ENCODE data around the gene CCNL2. TPM values are rescaled to one million over a fixed set of nuclear protein-coding genes. Genes with fewer than 3 reads are reported as not detected.

CCNL2 gene
- total RNA-seq, 4 donors from 2014 or later: 311 to 362 (median 339) TPM

DNA sequence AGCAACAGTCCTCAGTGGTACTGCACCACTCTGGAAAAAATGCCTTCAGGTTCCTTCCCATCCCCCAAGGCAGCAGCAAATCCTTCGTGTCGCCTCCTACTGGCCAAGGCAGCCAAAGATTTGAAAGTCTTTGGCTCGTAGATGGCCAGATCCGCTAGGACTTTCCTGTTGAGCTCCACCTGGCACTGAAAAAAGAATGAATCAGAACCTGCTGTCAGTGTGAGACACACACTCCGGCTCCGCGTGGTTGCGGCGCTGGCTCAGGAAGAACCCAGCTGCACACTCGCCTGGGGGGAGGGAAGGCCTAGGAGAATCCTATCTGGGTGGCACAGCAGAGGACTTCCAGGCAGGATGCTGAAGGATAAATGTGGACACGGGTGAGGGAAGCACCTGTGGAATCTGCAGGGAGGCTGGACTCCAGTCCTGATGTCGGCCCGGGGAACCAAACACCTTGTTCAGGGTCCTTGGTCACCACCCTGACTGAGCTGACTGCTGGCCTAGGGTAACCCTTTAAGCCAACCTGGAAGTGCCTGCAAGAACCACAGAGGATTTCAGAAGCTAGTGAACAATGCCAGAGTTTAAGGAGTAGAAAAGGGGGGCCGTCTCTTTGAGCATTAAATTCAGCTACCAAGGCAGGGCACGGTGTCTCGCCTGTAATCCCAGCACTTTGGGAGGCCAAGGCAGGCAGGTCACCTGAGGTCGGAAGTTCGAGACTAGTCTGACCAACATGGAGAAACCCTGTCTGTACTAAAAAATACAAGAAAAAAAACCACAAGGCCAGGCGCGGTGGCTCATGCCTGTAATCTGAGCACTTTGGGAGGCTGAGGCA, 3.2 kb upstream of the CCNL2 start:
- Histone ChIP-seq H3K27me3 (no peaks in the 10 kb centered on the region), H3K36me3 (peaks cover 0 to 69% (median 9%) of the 10 kb centered on the region in 3 donors), H3K4me1 (peaks cover 4 to 75% (median 33%) of the 10 kb centered on the region in 4 donors), H3K27ac (no peak overlapping the region), H3K4me3 (no peak overlapping the region), H3K9me3 (no peaks in the 10 kb centered on the region)
- DNase-seq (ENCODE audit: low spot score in 2 of 2): no peak
- WGBS, 2 donors: 73 to 76% methylated on average over 20 of the region's 20 CpGs
- TF ChIP-seq EP300 (IDR thresholded peaks at IDR 0.05) (no peak), POLR2A (IDR thresholded peaks at IDR 0.05) (no peak), CTCF (IDR thresholded peaks at IDR 0.05) (no peak)

GRCh38 chr1:1401457-1402010, 2.4 kb upstream of the CCNL2 start:
- peaks cover 4 to 79% (median 32%) of the 10 kb centered on the region in 4 donors for H3K4me1 ChIP-seq
- no peak overlapping the region for H3K27ac ChIP-seq
- no peak for TF ChIP-seq EP300 (IDR thresholded peaks at IDR 0.05)
- TF ChIP-seq CTCF (IDR thresholded peaks at IDR 0.05): no peak
- no peak for TF ChIP-seq POLR2A (IDR thresholded peaks at IDR 0.05)
- no peak overlapping the region for H3K4me3 ChIP-seq
- DNase-seq (ENCODE audit: low spot score in 2 of 2): no peak
- 82 to 87% methylated on average over 7 of the region's 7 CpGs for WGBS, 2 donors
- H3K27me3 ChIP-seq: no peaks in the 10 kb centered on the region
- no peaks in the 10 kb centered on the region for H3K9me3 ChIP-seq
- peaks cover 0 to 77% (median 10%) of the 10 kb centered on the region in 3 donors for H3K36me3 ChIP-seq

DNA sequence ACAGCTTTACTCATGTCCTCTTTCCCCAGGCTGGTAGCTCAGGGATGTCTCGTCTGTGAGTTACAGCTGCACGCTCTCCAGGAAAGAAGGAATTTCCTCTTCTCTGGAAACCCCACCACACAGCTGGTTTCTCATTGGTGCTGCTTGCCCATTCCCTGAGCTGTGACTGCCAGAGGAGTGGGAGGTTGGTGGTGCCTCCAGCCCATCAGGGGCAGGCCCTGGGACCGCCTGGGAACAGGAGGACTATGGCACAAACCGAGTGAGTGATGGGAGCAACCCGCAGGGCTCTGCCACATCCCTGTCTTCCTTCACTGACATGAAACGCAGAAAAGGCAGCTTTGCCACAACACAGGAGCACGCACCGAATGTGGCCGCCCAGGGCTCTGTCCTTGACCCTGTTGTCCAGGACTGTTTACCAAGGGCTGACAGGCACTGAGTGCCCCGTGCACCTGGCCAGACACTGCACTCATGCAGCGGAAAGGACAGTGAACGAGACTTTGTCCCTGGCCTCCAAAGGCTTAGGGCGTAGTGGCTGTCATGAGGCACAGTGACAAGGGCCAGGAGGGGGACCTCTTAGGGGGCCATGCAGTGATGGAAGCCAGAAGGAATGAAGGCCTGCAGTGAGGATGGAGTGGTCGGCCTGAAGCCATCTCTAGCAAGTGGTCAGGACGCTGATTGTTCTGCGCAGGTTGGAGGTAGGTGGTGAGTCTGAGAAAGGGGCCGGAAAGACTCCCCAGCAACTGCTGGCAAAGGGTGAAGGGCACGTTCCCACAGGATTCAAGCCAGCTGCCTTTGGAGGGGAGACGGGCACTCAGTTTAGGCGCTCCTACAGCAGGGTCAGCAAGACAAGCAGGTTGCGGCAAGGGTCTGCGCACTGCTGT, 1.7 kb upstream of the CCNL2 start:
- TF ChIP-seq POLR2A (IDR thresholded peaks at IDR 0.05) (no peak), CTCF (IDR thresholded peaks at IDR 0.05) (no peak), EP300 (IDR thresholded peaks at IDR 0.05) (no peak)
- Histone ChIP-seq H3K36me3 (peaks cover 0 to 81% (median 10%) of the 10 kb centered on the region in 3 donors), H3K9me3 (no peaks in the 10 kb centered on the region), H3K27ac (peak overlapping the region in 3 of 4 donors; percentile 69 to 93 (median 89)), H3K4me1 (peaks cover 0 to 72% (median 25%) of the 10 kb centered on the region in 4 donors), H3K27me3 (no peaks in the 10 kb centered on the region), H3K4me3 (peak overlapping the region in 1 of 4 donors; percentile 96)
- 78 to 83% methylated on average over 22 of the region's 22 CpGs for WGBS, 2 donors
- DNase-seq (ENCODE audit: low spot score in 2 of 2): no peak

- no peaks in the 10 kb centered on the region for H3K9me3 ChIP-seq
- peak overlapping the region; percentile 79 to 98 (median 90) for H3K4me3 ChIP-seq
- no peak for TF ChIP-seq CTCF (IDR thresholded peaks at IDR 0.05)
- TF ChIP-seq POLR2A (IDR thresholded peaks at IDR 0.05): no peak
- no peak for TF ChIP-seq EP300 (IDR thresholded peaks at IDR 0.05)
- WGBS, 2 donors: 9% methylated on average over 24 to 34 of the region's 34 CpGs
- H3K36me3 ChIP-seq: peaks cover 0 to 81% (median 13%) of the 10 kb centered on the region in 3 donors
- peak overlapping the region; percentile 60 to 93 (median 79) for H3K27ac ChIP-seq
- H3K27me3 ChIP-seq: no peaks in the 10 kb centered on the region
- H3K4me1 ChIP-seq: peaks cover 0 to 68% (median 20%) of the 10 kb centered on the region in 4 donors
- DNase-seq (ENCODE audit: low spot score in 2 of 2): no peak
Measured at GRCh38 chr1:1399872-1400575, 889 bp upstream of the CCNL2 start.
